ENCODE data around the gene PAXIP1. TPM values are rescaled to one million over a fixed set of nuclear protein-coding genes. Genes with fewer than 3 reads are reported as not detected.
A peak's percentile ranks its signal among the peaks of the same experiment; 100 is the strongest.
"Not testable (repeated sequence)": the region's sequence is repeated elsewhere in the genome, so short reads cannot be mapped to it uniquely, and the experiment has no call there.

PAXIP1 gene
- total RNA-seq, result 10 to 100 TPM in 2 of 4 donors, 1 to 10 TPM in 2; 5.8 to 15.4 (median 11.3) TPM

- no CpG with 5 or more reads among the region's 44 CpGs for WGBS, 2 donors
- TF ChIP-seq POLR2A (IDR thresholded peaks at IDR 0.05), result no peak
- peak in 3 of 6 experiments; percentile 11 to 38 (median 21) for TF ChIP-seq CTCF (IDR thresholded peaks at IDR 0.05)
- H3K27me3 ChIP-seq, result no peaks in the 10 kb centered on the region
- no peak for DNase-seq
- no peaks in the 10 kb centered on the region for H3K9me3 ChIP-seq
- peaks cover 0 to 25% (median 0%) of the 10 kb centered on the region in 3 donors for H3K36me3 ChIP-seq
- peak within 1 kb of the TSS; percentile 56 to 100 (median 92) for H3K4me3 ChIP-seq
- H3K4me1 ChIP-seq, result peaks cover 10 to 34% (median 12%) of the 10 kb centered on the region in 3 donors
- intact Hi-C loops (cut with DNase I), result no loop called here
- H3K27ac ChIP-seq, result peak within 1 kb of the TSS; percentile 92 to 96 (median 94)
Observed at GRCh38 chr7:155003092-155003375, at the start of gene PAXIP1. TSS of gene PAXIP1 (minus strand) at chr7:155003124. CDS start at chr7:155002929, 195 bp downstream.

- H3K27me3 ChIP-seq, result no peaks in the 10 kb centered on the region
- H3K36me3 ChIP-seq, result no peaks in the 10 kb centered on the region
- 76 to 92% methylated on average over 3 to 4 of the region's 4 CpGs for WGBS, 2 donors
- intact Hi-C loops (cut with DNase I), result no loop called here
- H3K27ac ChIP-seq, result no peak overlapping the region
- DNase-seq, result no peak
- H3K4me1 ChIP-seq, result no peaks in the 10 kb centered on the region
- no peak overlapping the region for H3K4me3 ChIP-seq
- TF ChIP-seq POLR2A (IDR thresholded peaks at IDR 0.05), result no peak
- no peak for TF ChIP-seq CTCF (IDR thresholded peaks at IDR 0.05)
- H3K9me3 ChIP-seq, result no peaks in the 10 kb centered on the region
Observed at GRCh38 chr7:155051355-155051754, 48.4 kb upstream of the PAXIP1 start.

GRCh38 chr7:155048006-155048405 is 45.1 kb upstream of the PAXIP1 start:
- Histone ChIP-seq H3K27me3 (no peaks in the 10 kb centered on the region), H3K36me3 (no peaks in the 10 kb centered on the region), H3K4me1 (no peaks in the 10 kb centered on the region), H3K4me3 (no peak overlapping the region), H3K9me3 (no peaks in the 10 kb centered on the region), H3K27ac (no peak overlapping the region)
- TF ChIP-seq POLR2A (IDR thresholded peaks at IDR 0.05) (no peak), CTCF (IDR thresholded peaks at IDR 0.05) (no peak)
- DNase-seq, result no peak
- intact Hi-C loops (cut with DNase I), result no loop called here
- 47 to 57% methylated on average over 4 of the region's 4 CpGs for WGBS, 2 donors

- no peak overlapping the region for H3K4me3 ChIP-seq
- DNase-seq, result no peak
- H3K27ac ChIP-seq, result no peak overlapping the region
- intact Hi-C loops (cut with DNase I), result no loop called here
- no peaks in the 10 kb centered on the region for H3K36me3 ChIP-seq
- peaks cover 0 to 12% (median 0%) of the 10 kb centered on the region in 4 donors for H3K27me3 ChIP-seq
- no peaks in the 10 kb centered on the region for H3K4me1 ChIP-seq
- WGBS, 2 donors, result 48 to 58% methylated on average over 4 of the region's 4 CpGs
- TF ChIP-seq POLR2A (IDR thresholded peaks at IDR 0.05) (no peak), CTCF (IDR thresholded peaks at IDR 0.05) (no peak)
- H3K9me3 ChIP-seq, result no peaks in the 10 kb centered on the region
Observed at GRCh38 chr7:155043756-155044155, 40.8 kb upstream of the PAXIP1 start.

- Histone ChIP-seq H3K4me1 (no peaks in the 10 kb centered on the region), H3K9me3 (no peaks in the 10 kb centered on the region), H3K36me3 (no peaks in the 10 kb centered on the region), H3K4me3 (no peak overlapping the region), H3K27ac (no peak overlapping the region), H3K27me3 (peaks cover 0 to 12% (median 0%) of the 10 kb centered on the region in 4 donors)
- 70 to 72% methylated on average over 4 of the region's 4 CpGs for WGBS, 2 donors
- DNase-seq, result no peak
- intact Hi-C loops (cut with DNase I), result no loop called here
- TF ChIP-seq CTCF (IDR thresholded peaks at IDR 0.05) (no peak), POLR2A (IDR thresholded peaks at IDR 0.05) (no peak)
Observed at GRCh38 chr7:155038335-155038734, 35.4 kb upstream of the PAXIP1 start.

GRCh38 chr7:155034495-155034894 is 31.6 kb upstream of the PAXIP1 start:
- WGBS, 2 donors, result 82 to 90% methylated on average over 4 to 8 of the region's 15 CpGs
- H3K4me3 ChIP-seq; H3K9me3 ChIP-seq; H3K4me1 ChIP-seq; intact Hi-C loops (cut with DNase I); H3K27me3 ChIP-seq; DNase-seq; H3K36me3 ChIP-seq; H3K27ac ChIP-seq: not testable (repeated sequence)

Measured in esophagus squamous epithelium (tissue), 5 donors.